GM21381 (cell line): ENCODE measurements around the gene EFCAB8.

ENCODE experiments used
- ATAC-seq: cut with Tn5 transposase; IDR thresholded peaks from one replicate; pipeline ENCODE4 v1.9.1; 2021; ENCODE audit warnings: mild to moderate bottlenecking, moderate library complexity; ENCODE audit not compliant: unreplicated experiment

The EFCAB8 gene

DNA sequence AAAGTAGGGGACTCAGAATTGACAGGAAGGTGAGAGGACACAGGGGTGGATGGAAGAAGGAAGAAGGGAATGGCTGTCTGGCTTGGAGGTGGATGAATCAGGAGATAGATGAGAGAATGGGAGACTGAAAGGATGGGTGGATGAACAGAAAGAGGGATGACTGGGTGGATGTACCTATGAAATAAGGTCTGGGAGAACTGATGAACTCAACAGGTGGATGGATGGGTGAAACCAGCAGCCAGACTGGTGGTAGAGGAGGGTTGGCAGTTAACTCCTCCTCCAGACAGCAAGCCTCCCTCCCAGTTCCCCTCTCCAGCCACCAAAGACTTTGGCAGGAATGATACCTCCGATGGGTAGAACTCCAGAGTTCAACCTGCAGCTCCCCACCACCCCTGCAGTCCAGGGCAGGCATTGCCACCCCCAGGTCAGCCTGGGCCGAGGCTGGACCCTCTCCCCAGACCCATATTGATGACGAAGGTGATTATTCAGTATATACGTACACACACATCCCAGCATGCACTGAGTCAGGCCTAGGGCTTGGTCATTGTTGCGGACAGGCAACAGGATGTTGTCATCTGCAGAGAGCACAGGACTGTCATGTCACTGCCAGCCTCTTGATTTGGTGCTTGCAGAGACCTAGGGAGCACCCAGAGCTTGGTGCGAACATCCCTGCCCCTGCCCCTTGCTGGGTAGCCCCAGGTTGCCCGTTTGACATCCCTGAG lies 143.5 kb downstream of the EFCAB8 start:
- ATAC-seq: no peak

DNA sequence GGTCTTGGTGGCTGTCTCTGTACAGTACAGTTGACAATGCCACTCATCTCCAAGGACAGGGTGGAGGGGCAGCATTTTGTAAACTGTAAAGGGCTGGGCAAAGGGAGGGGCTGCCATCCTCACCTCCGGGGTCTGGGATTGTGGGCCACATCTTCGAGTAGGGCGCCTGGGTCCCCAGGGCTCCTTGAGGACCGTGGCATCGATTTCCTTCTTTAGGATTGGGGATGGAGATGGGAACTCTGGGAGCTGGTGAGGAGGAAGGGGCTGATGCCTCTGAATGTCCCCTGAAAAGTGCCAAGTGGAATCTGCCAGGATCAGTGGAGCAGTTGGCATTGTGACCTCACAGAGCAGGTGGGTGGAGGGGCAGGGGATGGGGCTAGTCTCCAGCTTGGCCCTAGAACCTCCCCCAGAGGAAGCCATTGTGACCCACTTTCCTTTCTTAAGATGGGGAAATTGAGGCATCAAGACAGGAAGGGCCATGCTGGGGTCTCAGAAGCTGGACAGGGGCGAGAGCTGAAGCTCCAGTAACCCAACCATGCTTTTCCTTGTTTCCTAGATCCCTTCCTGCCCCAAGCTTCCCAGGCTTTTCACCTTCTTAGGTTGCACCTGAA lies 145.5 kb downstream of the EFCAB8 start, which contains the start of gene SUN5:
TSS of gene SUN5 (minus strand) at position 293 of the 611 bp plus-strand sequence. CDS start at position 200, 93 bp downstream.
- no peak for ATAC-seq

DNA sequence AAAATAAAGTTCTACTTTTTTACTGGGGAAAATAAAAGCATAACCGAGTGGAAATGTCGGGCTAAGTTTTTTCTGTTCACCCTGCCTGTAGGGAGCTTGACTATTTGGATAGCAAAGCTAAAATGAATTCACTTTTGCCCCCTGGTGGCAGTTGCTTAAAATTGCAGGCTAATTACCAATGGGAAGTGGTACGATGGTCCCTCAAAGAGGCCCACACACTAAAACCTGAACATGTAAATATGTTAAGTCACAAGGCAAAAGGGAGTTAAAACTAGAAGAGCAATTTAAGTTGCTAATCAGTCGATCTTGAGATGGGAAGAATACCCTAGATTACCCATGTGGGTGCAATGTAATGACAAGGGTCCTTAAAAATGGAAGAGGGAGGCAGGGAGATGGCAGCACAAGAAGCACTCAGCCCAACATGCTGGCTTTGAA lies 146.4 kb downstream of the EFCAB8 start:
- no peak for ATAC-seq

- no peak for ATAC-seq
These were observed 147.4 kb downstream of the EFCAB8 start for GRCh38 chr20:33005908-33006775.

DNA sequence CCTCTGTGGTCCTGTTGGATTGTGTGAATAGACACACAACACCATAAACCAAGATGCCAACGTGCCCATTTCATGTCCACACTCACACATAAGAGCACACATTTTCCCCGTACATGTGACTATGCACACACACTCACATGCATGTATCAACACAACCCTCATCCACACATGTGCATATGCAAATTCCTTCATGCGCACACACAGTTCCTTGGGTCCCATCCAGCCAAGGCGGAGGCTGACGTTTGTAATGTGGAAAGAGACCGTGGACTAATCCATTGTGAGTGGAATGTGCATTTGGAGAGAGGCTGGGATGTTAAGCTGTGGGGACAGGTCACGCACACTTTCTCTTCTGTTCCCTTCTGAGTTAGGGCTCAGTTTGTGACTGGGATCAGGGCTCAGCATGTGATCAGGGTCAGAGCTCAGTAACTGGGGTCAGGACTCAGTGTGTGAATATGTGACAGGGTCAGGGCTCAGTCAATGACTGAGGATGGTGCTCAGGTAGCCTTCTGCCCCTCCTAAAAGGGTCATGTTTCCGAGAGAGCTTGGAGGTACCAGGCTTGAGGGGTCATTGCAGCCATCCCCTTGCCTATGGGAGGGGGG lies 148.2 kb downstream of the EFCAB8 start:
- no peak for ATAC-seq

GRCh38 chr20:33007376-33008335 lies 148.9 kb downstream of the EFCAB8 start, which contains the start of gene BPIFB2:
Gene BPIFB2 (plus strand): TSS chr20:33007704. CDS start chr20:33008575, 871 bp downstream.
- no peak for ATAC-seq

- ATAC-seq: no peak
These were observed 149.9 kb downstream of the EFCAB8 start for GRCh38 chr20:33008336-33009213.

- no peak for ATAC-seq
These were observed 150.8 kb downstream of the EFCAB8 start for GRCh38 chr20:33009214-33010132.

- ATAC-seq: no peak
These were observed 151.4 kb downstream of the EFCAB8 start for GRCh38 chr20:33010133-33010504.

DNA sequence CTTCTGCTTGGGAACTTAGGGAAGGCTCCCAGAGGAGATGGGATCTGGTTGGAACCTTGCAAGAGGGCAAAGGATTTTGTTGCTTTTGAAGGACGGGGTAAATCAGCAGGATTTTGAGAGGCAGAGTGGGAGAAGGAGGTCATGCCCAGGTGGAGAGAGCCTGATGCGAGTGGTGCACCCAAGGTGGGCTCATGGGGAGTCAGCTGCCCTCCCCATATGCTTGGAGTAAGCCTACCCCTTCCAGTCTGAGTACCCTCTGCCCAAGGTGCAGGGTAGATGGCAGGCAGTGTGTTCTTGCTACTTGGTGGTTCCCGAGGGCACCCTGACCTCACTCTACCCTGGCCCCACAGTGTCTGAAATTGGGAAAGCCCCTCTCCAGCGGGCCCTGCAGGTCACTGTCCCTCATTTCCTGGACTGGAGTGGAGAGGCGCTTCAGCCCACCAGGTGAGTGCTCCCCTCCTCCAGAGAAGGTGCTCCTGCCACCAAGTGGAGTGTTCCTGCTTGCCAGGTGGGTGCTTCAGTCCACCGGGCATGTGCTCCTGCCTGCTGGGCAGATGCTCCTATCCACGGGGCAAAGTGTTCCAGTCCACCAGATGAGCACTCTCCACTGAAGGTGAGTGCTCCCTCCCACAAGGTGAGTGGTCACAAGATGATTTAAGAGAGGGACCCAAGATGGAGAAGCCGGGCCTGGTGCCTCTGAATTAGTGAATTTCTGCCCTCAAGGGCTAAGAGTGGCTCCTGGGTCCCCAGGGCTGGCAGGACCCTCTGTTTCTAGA lies 152.1 kb downstream of the EFCAB8 start:
- no peak for ATAC-seq
